Measurements from ENCODE around the gene KRTAP2-3. TPM values are rescaled to one million over a fixed set of nuclear protein-coding genes. Genes with fewer than 3 reads are reported as not detected.

KRTAP2-3 gene
- total and polyA plus RNA-seq, 8 donors, result not detected

DNA sequence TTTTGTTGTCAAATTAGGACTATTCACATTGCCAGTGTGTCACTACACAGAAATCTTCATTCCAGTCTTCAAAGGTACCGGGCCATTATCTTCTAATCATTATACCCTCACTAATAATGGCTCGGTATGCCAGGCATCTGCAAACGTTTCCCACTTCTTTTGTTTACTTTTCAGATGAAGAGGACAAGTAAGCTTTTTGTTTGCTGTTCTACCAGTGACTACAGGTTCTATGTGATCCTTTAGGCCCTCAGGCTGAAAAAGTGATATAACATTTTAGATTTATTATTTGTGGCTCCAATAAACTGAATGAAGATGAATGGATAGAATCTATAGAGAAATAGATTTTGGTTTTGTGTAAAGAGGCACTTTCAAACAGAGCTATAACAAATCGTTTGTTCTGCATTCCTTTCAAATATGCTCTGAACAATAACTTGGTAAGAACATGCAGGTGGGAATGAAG lies 50.6 kb downstream of the KRTAP2-3 start:
- Histone ChIP-seq H3K27me3 (no peaks in the 10 kb centered on the region), H3K4me1 (no peaks in the 10 kb centered on the region), H3K4me3 (no peak overlapping the region), H3K27ac (no peak overlapping the region), H3K9me3 (no peaks in the 10 kb centered on the region), H3K36me3 (no peaks in the 10 kb centered on the region)
- intact Hi-C loops (cut with DNase I; ENCODE audit: low total_unique reads), result no loop called here
- no peak for DNase-seq
- WGBS, 5 donors, result 22 to 41% (median 29%) methylated on average over 4 of the region's 4 CpGs
- TF ChIP-seq EP300 (IDR thresholded peaks at IDR 0.05) (no peak), POLR2AphosphoS5 (IDR thresholded peaks at IDR 0.05) (no peak), POLR2A (IDR thresholded peaks at IDR 0.05) (no peak)
- TF ChIP-seq, protein P1, sequence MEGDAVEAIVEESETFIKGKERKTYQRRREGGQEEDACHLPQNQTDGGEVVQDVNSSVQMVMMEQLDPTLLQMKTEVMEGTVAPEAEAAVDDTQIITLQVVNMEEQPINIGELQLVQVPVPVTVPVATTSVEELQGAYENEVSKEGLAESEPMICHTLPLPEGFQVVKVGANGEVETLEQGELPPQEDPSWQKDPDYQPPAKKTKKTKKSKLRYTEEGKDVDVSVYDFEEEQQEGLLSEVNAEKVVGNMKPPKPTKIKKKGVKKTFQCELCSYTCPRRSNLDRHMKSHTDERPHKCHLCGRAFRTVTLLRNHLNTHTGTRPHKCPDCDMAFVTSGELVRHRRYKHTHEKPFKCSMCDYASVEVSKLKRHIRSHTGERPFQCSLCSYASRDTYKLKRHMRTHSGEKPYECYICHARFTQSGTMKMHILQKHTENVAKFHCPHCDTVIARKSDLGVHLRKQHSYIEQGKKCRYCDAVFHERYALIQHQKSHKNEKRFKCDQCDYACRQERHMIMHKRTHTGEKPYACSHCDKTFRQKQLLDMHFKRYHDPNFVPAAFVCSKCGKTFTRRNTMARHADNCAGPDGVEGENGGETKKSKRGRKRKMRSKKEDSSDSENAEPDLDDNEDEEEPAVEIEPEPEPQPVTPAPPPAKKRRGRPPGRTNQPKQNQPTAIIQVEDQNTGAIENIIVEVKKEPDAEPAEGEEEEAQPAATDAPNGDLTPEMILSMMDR (IDR thresholded peaks at IDR 0.05), result no peak

Other genes starting within 250 kb of the KRTAP2-3 start
Only the 30 nearest of the 38 such genes appear.
- 100 to 1,000 TPM in 2 of 5 donors, 10 to 100 TPM in 1, not detected in 2; 72.0 to 121 (median 101) TPM for gene KRT20, start 174.9 kb downstream of the KRTAP2-3 start, total RNA-seq
- 100 to 1,000 TPM in 1 of 3 donors, 1 to 10 TPM in 2; 3.9 to 370 (median 4.4) TPM for gene KRT20, start 174.9 kb downstream of the KRTAP2-3 start, polyA plus RNA-seq
- not detected for gene KRT23, start 122.5 kb downstream of the KRTAP2-3 start, total RNA-seq
- gene KRT23, start 122.5 kb downstream of the KRTAP2-3 start, polyA plus RNA-seq, result 1 to 10 TPM in 2 of 3 donors, not detected in 1; 1.1 to 2.6 TPM
- gene KRT39, start 93.2 kb downstream of the KRTAP2-3 start, total RNA-seq, result not detected
- gene KRT39, start 93.2 kb downstream of the KRTAP2-3 start, polyA plus RNA-seq, result not detected
- gene KRT40, start 75.8 kb downstream of the KRTAP2-3 start, total RNA-seq, result not detected
- gene KRT40, start 75.8 kb downstream of the KRTAP2-3 start, polyA plus RNA-seq, result under 1 TPM in 1 of 3 donors, not detected in 2; 0.10 TPM
- not detected for gene KRTAP3-3, start 66.0 kb downstream of the KRTAP2-3 start, total RNA-seq
- gene KRTAP3-3, start 66.0 kb downstream of the KRTAP2-3 start, polyA plus RNA-seq, result not detected
- not detected for gene KRTAP3-2, start 60.2 kb downstream of the KRTAP2-3 start, total RNA-seq
- gene KRTAP3-2, start 60.2 kb downstream of the KRTAP2-3 start, polyA plus RNA-seq, result not detected
- gene KRTAP3-1, start 51.0 kb downstream of the KRTAP2-3 start, total RNA-seq, result not detected
- not detected for gene KRTAP3-1, start 51.0 kb downstream of the KRTAP2-3 start, polyA plus RNA-seq
- not detected for gene KRTAP1-5, start 32.9 kb downstream of the KRTAP2-3 start, total RNA-seq
- gene KRTAP1-5, start 32.9 kb downstream of the KRTAP2-3 start, polyA plus RNA-seq, result not detected
- gene KRTAP1-4, start 29.9 kb downstream of the KRTAP2-3 start, total RNA-seq, result not detected
- not detected for gene KRTAP1-4, start 29.9 kb downstream of the KRTAP2-3 start, polyA plus RNA-seq
- gene KRTAP1-3, start 25.2 kb downstream of the KRTAP2-3 start, total RNA-seq, result not detected
- gene KRTAP1-3, start 25.2 kb downstream of the KRTAP2-3 start, polyA plus RNA-seq, result not detected
- gene KRTAP1-1, start 18.7 kb downstream of the KRTAP2-3 start, total RNA-seq, result not detected
- not detected for gene KRTAP1-1, start 18.7 kb downstream of the KRTAP2-3 start, polyA plus RNA-seq
- not detected for gene KRTAP2-1, start 12.8 kb downstream of the KRTAP2-3 start, total RNA-seq
- gene KRTAP2-1, start 12.8 kb downstream of the KRTAP2-3 start, polyA plus RNA-seq, result not detected
- gene KRTAP2-2, start 4.9 kb downstream of the KRTAP2-3 start, total RNA-seq, result not detected
- not detected for gene KRTAP2-2, start 4.9 kb downstream of the KRTAP2-3 start, polyA plus RNA-seq
- not detected for gene KRTAP2-4, start 5.8 kb upstream of the KRTAP2-3 start, total RNA-seq
- gene KRTAP2-4, start 5.8 kb upstream of the KRTAP2-3 start, polyA plus RNA-seq, result not detected
- not detected for gene KRTAP4-7, start 24.0 kb upstream of the KRTAP2-3 start, total RNA-seq
- gene KRTAP4-7, start 24.0 kb upstream of the KRTAP2-3 start, polyA plus RNA-seq, result not detected
- not detected for gene KRTAP4-8, start 38.0 kb upstream of the KRTAP2-3 start, total RNA-seq
- gene KRTAP4-8, start 38.0 kb upstream of the KRTAP2-3 start, polyA plus RNA-seq, result not detected
- not detected for gene KRTAP4-16, start 42.1 kb upstream of the KRTAP2-3 start, total RNA-seq
- not detected for gene KRTAP4-16, start 42.1 kb upstream of the KRTAP2-3 start, polyA plus RNA-seq
- not detected for gene KRTAP4-9, start 45.3 kb upstream of the KRTAP2-3 start, total RNA-seq
- gene KRTAP4-9, start 45.3 kb upstream of the KRTAP2-3 start, polyA plus RNA-seq, result not detected
- not detected for gene KRTAP4-11, start 58.3 kb upstream of the KRTAP2-3 start, total RNA-seq
- gene KRTAP4-11, start 58.3 kb upstream of the KRTAP2-3 start, polyA plus RNA-seq, result not detected
- gene KRTAP4-12, start 64.1 kb upstream of the KRTAP2-3 start, total RNA-seq, result not detected
- not detected for gene KRTAP4-12, start 64.1 kb upstream of the KRTAP2-3 start, polyA plus RNA-seq
- not detected for gene KRTAP4-6, start 80.4 kb upstream of the KRTAP2-3 start, total RNA-seq
- not detected for gene KRTAP4-6, start 80.4 kb upstream of the KRTAP2-3 start, polyA plus RNA-seq
- gene KRTAP4-5, start 89.7 kb upstream of the KRTAP2-3 start, total RNA-seq, result not detected
- not detected for gene KRTAP4-5, start 89.7 kb upstream of the KRTAP2-3 start, polyA plus RNA-seq
- gene KRTAP4-4, start 100.6 kb upstream of the KRTAP2-3 start, total RNA-seq, result not detected
- not detected for gene KRTAP4-4, start 100.6 kb upstream of the KRTAP2-3 start, polyA plus RNA-seq
- not detected for gene KRTAP4-3, start 108.1 kb upstream of the KRTAP2-3 start, total RNA-seq
- not detected for gene KRTAP4-3, start 108.1 kb upstream of the KRTAP2-3 start, polyA plus RNA-seq
- not detected for gene KRTAP4-2, start 118.1 kb upstream of the KRTAP2-3 start, total RNA-seq
- gene KRTAP4-2, start 118.1 kb upstream of the KRTAP2-3 start, polyA plus RNA-seq, result not detected
- not detected for gene KRTAP4-1, start 124.8 kb upstream of the KRTAP2-3 start, total RNA-seq
- gene KRTAP4-1, start 124.8 kb upstream of the KRTAP2-3 start, polyA plus RNA-seq, result not detected
- gene KRTAP9-1, start 129.8 kb upstream of the KRTAP2-3 start, total RNA-seq, result not detected
- not detected for gene KRTAP9-1, start 129.8 kb upstream of the KRTAP2-3 start, polyA plus RNA-seq
- not detected for gene KRTAP9-2, start 166.5 kb upstream of the KRTAP2-3 start, total RNA-seq
- gene KRTAP9-2, start 166.5 kb upstream of the KRTAP2-3 start, polyA plus RNA-seq, result not detected
- gene KRTAP9-3, start 172.3 kb upstream of the KRTAP2-3 start, total RNA-seq, result not detected
- not detected for gene KRTAP9-3, start 172.3 kb upstream of the KRTAP2-3 start, polyA plus RNA-seq
- not detected for gene KRTAP9-8, start 177.9 kb upstream of the KRTAP2-3 start, total RNA-seq
- not detected for gene KRTAP9-8, start 177.9 kb upstream of the KRTAP2-3 start, polyA plus RNA-seq